ENCODE results near the gene RPL35A. TPM values are rescaled to one million over a fixed set of nuclear protein-coding genes. Genes with fewer than 3 reads are reported as not detected.
"Not testable (repeated sequence)": the region's sequence is repeated elsewhere in the genome, so short reads cannot be mapped to it uniquely, and the experiment has no call there.

RPL35A gene
- total RNA-seq, 1 experiment from 2014 or later = 1,563 TPM

GRCh38 chr3:197958346-197958745 lies 8.4 kb downstream of the RPL35A start:
- H3K36me3 Mint-ChIP-seq (ENCODE audit: insufficient read depth in 1 of 3, low read depth in 3 of 3) = peaks cover 17 to 36% (median 33%) of the 10 kb centered on the region in 3 experiments
- H3K4me1 Mint-ChIP-seq = peaks cover 26 to 35% of the 10 kb centered on the region in 2 experiments
- Histone ChIP-seq H3K14ac (ENCODE audit: insufficient read depth, low read length) (no peak overlapping the region), H2BK12ac (ENCODE audit: insufficient read length, low read depth, low read length) (no peak overlapping the region), H3K9ac (ENCODE audit: extremely low read depth, insufficient read length, low read length) (no peak overlapping the region), H3K23me2 (ENCODE audit: insufficient read length, low read depth, low read length, poor library complexity, severe bottlenecking) (peaks cover 7% of the 10 kb centered on the region), H3K23ac (ENCODE audit: insufficient read length, low read depth, low read length) (no peak overlapping the region), H3K79me2 (ENCODE audit: insufficient read depth, low read length) (no peaks in the 10 kb centered on the region), H2AFZ (ENCODE audit: low read length) (no peak overlapping the region), H2BK15ac (ENCODE audit: low read depth, low read length) (no peak overlapping the region), H4K8ac (replicated peaks; ENCODE audit: insufficient read length, low read depth, low read length) (no peak overlapping the region), H2BK20ac (ENCODE audit: low read depth, low read length, poor library complexity, severe bottlenecking) (no peak overlapping the region), H3K27me3 (ENCODE audit: insufficient read depth, low read length) (no peaks in the 10 kb centered on the region), H3T11ph (ENCODE audit: low read length) (no peak overlapping the region), H2BK5ac (ENCODE audit: insufficient read length, low read length) (no peak overlapping the region), H3K18ac (ENCODE audit: insufficient read length, low read depth, low read length) (no peak overlapping the region), H3K79me1 (ENCODE audit: insufficient read depth, low read depth, low read length, poor library complexity, severe bottlenecking) (no peaks in the 10 kb centered on the region), H3K56ac (ENCODE audit: insufficient read length, low read depth, low read length) (no peak overlapping the region), H4K5ac (ENCODE audit: insufficient read length, low read depth, low read length) (no peak overlapping the region), H3K4me2 (ENCODE audit: insufficient read depth, insufficient read length, low read length) (no peak overlapping the region), H3K4ac (ENCODE audit: low read depth, low read length) (no peak overlapping the region), H3K9me3 (ENCODE audit: control insufficient read depth, low read depth, low read length) (no peaks in the 10 kb centered on the region), H3K4me1 (ENCODE audit: insufficient read depth, low read length) (peaks cover 2% of the 10 kb centered on the region; the same call in 1 of the 2 replicates), H4K91ac (ENCODE audit: insufficient read length, low read depth, low read length) (no peak overlapping the region), H2BK120ac (ENCODE audit: low read depth, low read length, poor library complexity, severe bottlenecking) (no peak overlapping the region), H2AK5ac (ENCODE audit: insufficient read length, low read length) (no peak overlapping the region), H4K20me1 (ENCODE audit: control insufficient read depth, insufficient read depth, insufficient read length) (no peaks in the 10 kb centered on the region), H3K27ac (ENCODE audit: insufficient read length, low read depth, low read length) (no peak overlapping the region)
- no peaks in the 10 kb centered on the region for H3K9me3 Mint-ChIP-seq
- no peak for TF ChIP-seq CTCF (conservative IDR thresholded peaks at IDR 0.05)
- WGBS (ENCODE audit: extremely low coverage, insufficient read length, low lambda C conversion rate) = no CpG with 5 or more reads among the region's 4 CpGs
- H3K27me3 Mint-ChIP-seq (ENCODE audit: low read depth) = peaks cover 13% of the 10 kb centered on the region
- H3K27ac Mint-ChIP-seq = 0 out of 7 replicates have a peak overlapping the region, but pooled peaks of 1 of the 3 experiments have one; percentile 55
- H3K4me3 Mint-ChIP-seq = no peak overlapping the region; a peak in 1 of 5 replicates
- DNase-seq = no peak

GRCh38 chr3:197958848-197959247 lies 8.9 kb downstream of the RPL35A start:
- not testable (repeated sequence) for H2BK15ac ChIP-seq (ENCODE audit: low read depth, low read length); H3T11ph ChIP-seq (ENCODE audit: low read length); H3K79me2 ChIP-seq (ENCODE audit: insufficient read depth, low read length); H2BK120ac ChIP-seq (ENCODE audit: low read depth, low read length, poor library complexity, severe bottlenecking); H3K27ac ChIP-seq (ENCODE audit: insufficient read length, low read depth, low read length); DNase-seq; H4K5ac ChIP-seq (ENCODE audit: insufficient read length, low read depth, low read length); H2AFZ ChIP-seq (ENCODE audit: low read length); H3K4ac ChIP-seq (ENCODE audit: low read depth, low read length); H2BK5ac ChIP-seq (ENCODE audit: insufficient read length, low read length); H3K9me3 Mint-ChIP-seq; H3K27ac Mint-ChIP-seq; H3K23ac ChIP-seq (ENCODE audit: insufficient read length, low read depth, low read length); H2BK12ac ChIP-seq (ENCODE audit: insufficient read length, low read depth, low read length); H3K79me1 ChIP-seq (ENCODE audit: insufficient read depth, low read depth, low read length, poor library complexity, severe bottlenecking); H2BK20ac ChIP-seq (ENCODE audit: low read depth, low read length, poor library complexity, severe bottlenecking); H4K20me1 ChIP-seq (ENCODE audit: control insufficient read depth, insufficient read depth, insufficient read length); H4K8ac ChIP-seq (replicated peaks; ENCODE audit: insufficient read length, low read depth, low read length); H4K91ac ChIP-seq (ENCODE audit: insufficient read length, low read depth, low read length); H3K4me1 ChIP-seq (ENCODE audit: insufficient read depth, low read length); H3K9ac ChIP-seq (ENCODE audit: extremely low read depth, insufficient read length, low read length); H2AK5ac ChIP-seq (ENCODE audit: insufficient read length, low read length); H3K23me2 ChIP-seq (ENCODE audit: insufficient read length, low read depth, low read length, poor library complexity, severe bottlenecking); H3K56ac ChIP-seq (ENCODE audit: insufficient read length, low read depth, low read length); H3K14ac ChIP-seq (ENCODE audit: insufficient read depth, low read length); H3K9me3 ChIP-seq (ENCODE audit: control insufficient read depth, low read depth, low read length); H3K18ac ChIP-seq (ENCODE audit: insufficient read length, low read depth, low read length); H3K27me3 ChIP-seq (ENCODE audit: insufficient read depth, low read length)
- no CpG with 5 or more reads among the region's 19 CpGs for WGBS (ENCODE audit: extremely low coverage, insufficient read length, low lambda C conversion rate)
- Mint-ChIP-seq H3K27me3 (ENCODE audit: low read depth) (peaks cover 13% of the 10 kb centered on the region), H3K4me3 (peak overlapping the region in 1 of 2 experiments; percentile 91; a peak in 2 of 5 replicates), H3K4me1 (peaks cover 21 to 30% of the 10 kb centered on the region in 2 experiments), H3K36me3 (ENCODE audit: insufficient read depth in 1 of 3, low read depth in 3 of 3) (peaks cover 12 to 31% (median 28%) of the 10 kb centered on the region in 3 experiments; a peak in 6 of 7 replicates)
- peak overlapping the region; percentile 95 for H3K4me2 ChIP-seq (ENCODE audit: insufficient read depth, insufficient read length, low read length)
